ENCODE measurements around the gene MAP1A. TPM values are rescaled to one million over a fixed set of nuclear protein-coding genes. Genes with fewer than 3 reads are reported as not detected.

MAP1A gene
- total RNA-seq, 4 donors from 2014 or later = 28.9 to 59.1 (median 35.1) TPM

GRCh38 chr15:43484455-43484854 lies 33.0 kb upstream of the MAP1A start:
- TF ChIP-seq CTCF (IDR thresholded peaks at IDR 0.05) (no peak), POLR2A (IDR thresholded peaks at IDR 0.05) (no peak), POLR2AphosphoS5 (IDR thresholded peaks at IDR 0.05) (no peak), EP300 (IDR thresholded peaks at IDR 0.05) (no peak)
- Histone ChIP-seq H3K36me3 (peaks cover 0 to 66% of the 10 kb centered on the region in 2 donors), H3K27me3 (no peaks in the 10 kb centered on the region), H3K4me1 (peaks cover 0 to 17% (median 0%) of the 10 kb centered on the region in 3 donors), H3K27ac (no peak overlapping the region), H3K9me3 (no peaks in the 10 kb centered on the region), H3K4me3 (no peak overlapping the region)
- 80 to 90% methylated on average over 1 to 2 of the region's 2 CpGs for WGBS, 2 donors (ENCODE audit: low coverage in 1 of 2)
- no peak for ATAC-seq

GRCh38 chr15:43487271-43487895 lies 30.0 kb upstream of the MAP1A start:
- no peak for TF ChIP-seq POLR2AphosphoS5 (IDR thresholded peaks at IDR 0.05)
- no peak for TF ChIP-seq POLR2A (IDR thresholded peaks at IDR 0.05)
- no peak for TF ChIP-seq EP300 (IDR thresholded peaks at IDR 0.05)
- no peak for TF ChIP-seq CTCF (IDR thresholded peaks at IDR 0.05)
- H3K36me3 ChIP-seq = peaks cover 0 to 45% of the 10 kb centered on the region in 2 donors
- H3K4me3 ChIP-seq = no peak overlapping the region
- no peaks in the 10 kb centered on the region for H3K9me3 ChIP-seq
- no peak for ATAC-seq
- WGBS, 2 donors (ENCODE audit: low coverage in 1 of 2) = 86 to 93% methylated on average over 1 to 6 of the region's 6 CpGs
- peaks cover 0 to 41% (median 0%) of the 10 kb centered on the region in 3 donors for H3K4me1 ChIP-seq
- no peak overlapping the region for H3K27ac ChIP-seq
- no peaks in the 10 kb centered on the region for H3K27me3 ChIP-seq

GRCh38 chr15:43488790-43489189 lies 28.6 kb upstream of the MAP1A start:
- no peak overlapping the region for H3K4me3 ChIP-seq
- H3K36me3 ChIP-seq = peaks cover 0 to 40% of the 10 kb centered on the region in 2 donors
- peaks cover 0 to 44% (median 3%) of the 10 kb centered on the region in 3 donors for H3K4me1 ChIP-seq
- no peaks in the 10 kb centered on the region for H3K27me3 ChIP-seq
- no peak for ATAC-seq
- H3K27ac ChIP-seq = no peak overlapping the region
- no peaks in the 10 kb centered on the region for H3K9me3 ChIP-seq
- no peak for TF ChIP-seq POLR2AphosphoS5 (IDR thresholded peaks at IDR 0.05)
- WGBS, 2 donors (ENCODE audit: low coverage in 1 of 2) = 68 to 80% methylated on average over 2 to 3 of the region's 3 CpGs

GRCh38 chr15:43489191-43489590 lies 28.2 kb upstream of the MAP1A start:
- H3K9me3 ChIP-seq = no peaks in the 10 kb centered on the region
- ATAC-seq = no peak
- TF ChIP-seq POLR2AphosphoS5 (IDR thresholded peaks at IDR 0.05) (no peak), CTCF (IDR thresholded peaks at IDR 0.05) (no peak), POLR2A (IDR thresholded peaks at IDR 0.05) (no peak), EP300 (IDR thresholded peaks at IDR 0.05) (no peak)
- no peak overlapping the region for H3K4me3 ChIP-seq
- WGBS, 2 donors (ENCODE audit: low coverage in 1 of 2) = 11% methylated on average over 1 of the region's 1 CpG; no CpG with 5 or more reads in 1 of the 2 donors
- H3K4me1 ChIP-seq = peaks cover 0 to 42% (median 3%) of the 10 kb centered on the region in 3 donors
- H3K27me3 ChIP-seq = no peaks in the 10 kb centered on the region
- peaks cover 0 to 40% of the 10 kb centered on the region in 2 donors for H3K36me3 ChIP-seq
- H3K27ac ChIP-seq = no peak overlapping the region

GRCh38 chr15:43492266-43492665 lies 25.1 kb upstream of the MAP1A start:
- Histone ChIP-seq H3K9me3 (no peaks in the 10 kb centered on the region), H3K27ac (peak overlapping the region; percentile 26 to 93 (median 90)), H3K27me3 (no peaks in the 10 kb centered on the region), H3K4me1 (peaks cover 0 to 42% (median 3%) of the 10 kb centered on the region in 3 donors), H3K4me3 (peak overlapping the region; percentile 87), H3K36me3 (peaks cover 0 to 22% of the 10 kb centered on the region in 2 donors)
- ATAC-seq = no peak
- WGBS, 2 donors (ENCODE audit: low coverage in 1 of 2) = 5 to 13% methylated on average over 4 to 7 of the region's 7 CpGs
- TF ChIP-seq POLR2A (IDR thresholded peaks at IDR 0.05) (no peak), EP300 (IDR thresholded peaks at IDR 0.05) (no peak), POLR2AphosphoS5 (IDR thresholded peaks at IDR 0.05) (no peak), CTCF (IDR thresholded peaks at IDR 0.05) (no peak)

All from gastroesophageal sphincter (tissue), 4 donors.